DOHH2 (cell line): Measurements from ENCODE around the gene SMIM45.

ENCODE experiments used
- CTCF ChIP-seq: fragments of 200-600 bp; sonication (generic); IDR thresholded peaks from one replicate; pipeline ENCODE4 v1.5.1; 2014; ENCODE audit warnings: antibody characterized with exemption, mild to moderate bottlenecking, low read depth, low read length; ENCODE audit not compliant: poor library complexity, severe bottlenecking
- EZH2phosphoT487 ChIP-seq: fragments of 200-600 bp; sonication (generic); IDR thresholded peaks from 2 replicates; pipeline ENCODE4 v1.6.1; 2017; ENCODE audit warnings: borderline replicate concordance, mild to moderate bottlenecking, antibody characterized with exemption, low read length, moderate library complexity, mixed read lengths

- no peak for TF ChIP-seq CTCF
- TF ChIP-seq EZH2phosphoT487, result no peak
Observed at GRCh38 chr22:41902932-41903421, 49.0 kb upstream of the SMIM45 start.
